NCI-H1092 (cell line): ENCODE results near the gene PPFIBP1.
"Not testable (repeated sequence)": the region's sequence is repeated elsewhere in the genome, so short reads cannot be mapped to it uniquely, and the experiment has no call there.

Experiments
- DNase-seq: peaks from one replicate; lab custom pipeline; 2025; lab: John Stamatoyannopoulos, UW

The PPFIBP1 gene

DNA sequence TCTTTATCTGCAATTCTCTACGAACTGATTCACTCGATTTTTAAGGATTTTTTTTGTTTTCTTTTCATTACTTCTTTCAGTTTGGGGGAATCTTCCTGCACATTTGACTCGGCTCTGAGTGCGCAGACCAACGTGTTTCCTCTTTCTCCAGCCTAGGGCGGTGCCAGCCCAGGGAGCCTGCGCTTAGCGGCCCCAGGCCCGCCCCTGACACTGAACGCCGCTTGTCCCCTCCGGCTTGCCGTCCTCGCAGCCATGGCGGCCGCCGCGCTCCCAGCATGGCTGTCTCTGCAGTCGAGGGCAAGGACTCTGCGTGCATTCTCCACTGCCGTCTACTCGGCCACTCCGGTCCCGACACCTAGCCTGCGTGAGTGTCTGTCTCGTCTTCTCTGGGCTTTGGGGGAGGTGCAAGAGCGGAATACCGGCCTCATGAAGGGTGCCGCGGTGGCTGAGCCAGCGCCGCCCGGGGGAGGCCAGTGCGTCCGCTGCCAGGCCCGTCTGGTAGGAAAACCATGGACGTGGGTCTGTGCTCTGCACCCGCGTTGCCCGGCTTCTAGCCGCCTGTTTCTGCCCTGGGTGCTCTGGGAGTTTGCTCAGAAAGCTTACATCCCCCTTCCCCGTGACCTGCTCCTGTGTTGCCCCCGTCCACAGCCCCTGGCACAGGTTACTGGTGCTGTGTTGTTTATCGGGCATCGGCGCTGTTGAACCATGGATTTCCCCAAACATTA, 186.7 kb downstream of the PPFIBP1 start, which contains the start of gene MRPS35:
Gene MRPS35, plus strand, starts transcription at position 241 of the 725 bp plus-strand sequence. Its CDS starts 12 bp downstream, at position 253.
- peak; percentile 74 for DNase-seq

DNA sequence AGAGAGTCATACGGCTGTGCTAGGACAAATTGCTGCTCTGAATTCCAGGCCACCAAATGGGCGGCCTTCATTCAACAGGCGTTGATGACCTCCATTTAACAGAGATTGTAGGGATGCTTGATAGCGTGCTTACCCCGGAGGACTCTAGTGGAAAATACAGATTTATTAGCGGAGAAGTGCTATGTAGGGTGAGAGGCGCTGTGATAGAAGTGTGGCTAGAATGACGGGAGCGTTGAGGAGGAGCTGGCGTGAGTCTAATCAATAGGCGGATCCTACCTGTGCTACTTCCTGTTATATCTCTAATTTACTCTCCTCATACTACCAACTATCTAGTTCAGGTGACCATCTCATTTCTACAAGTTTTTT, 187.3 kb downstream of the PPFIBP1 start:
- DNase-seq: no peak

DNA sequence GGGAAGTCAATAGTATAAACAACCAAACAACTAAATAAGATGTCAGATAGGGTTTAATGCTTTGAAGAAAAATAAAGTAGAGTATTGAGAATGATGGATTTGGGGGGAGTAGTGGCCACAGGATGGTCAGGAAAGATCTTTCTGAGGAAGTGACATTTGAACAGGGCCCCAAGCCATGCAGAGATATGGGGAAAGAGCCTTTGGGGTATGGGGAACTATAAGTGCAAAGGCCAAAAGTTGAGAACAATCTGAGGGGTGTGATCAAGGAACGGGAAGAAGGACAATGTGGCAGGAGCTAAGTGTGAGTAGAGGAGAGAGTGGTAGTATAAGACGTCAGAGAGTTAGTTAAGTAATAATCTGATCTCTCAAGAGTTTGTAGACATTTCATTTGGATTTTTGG, 188.0 kb downstream of the PPFIBP1 start:
- no peak for DNase-seq

DNA sequence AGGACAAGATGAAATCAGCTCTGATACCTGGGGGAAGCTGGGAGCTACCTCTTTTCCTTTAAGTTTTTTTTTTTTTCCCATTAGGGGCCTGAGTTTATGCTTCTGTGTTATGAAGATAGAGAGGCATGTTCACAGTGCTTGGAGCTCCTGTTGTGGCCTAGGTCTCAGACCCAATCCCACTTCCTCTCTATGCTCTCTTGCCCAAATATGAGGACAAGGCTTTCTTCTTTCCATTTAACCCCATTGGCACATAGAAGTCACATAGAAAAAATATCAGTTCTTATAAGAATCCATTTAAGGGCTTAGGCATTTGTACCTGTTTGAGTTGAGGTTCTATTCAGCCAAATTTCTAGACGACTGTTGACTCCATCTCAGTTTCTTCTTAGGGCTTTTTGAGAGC, 199.2 kb downstream of the PPFIBP1 start:
- no peak for DNase-seq

DNA sequence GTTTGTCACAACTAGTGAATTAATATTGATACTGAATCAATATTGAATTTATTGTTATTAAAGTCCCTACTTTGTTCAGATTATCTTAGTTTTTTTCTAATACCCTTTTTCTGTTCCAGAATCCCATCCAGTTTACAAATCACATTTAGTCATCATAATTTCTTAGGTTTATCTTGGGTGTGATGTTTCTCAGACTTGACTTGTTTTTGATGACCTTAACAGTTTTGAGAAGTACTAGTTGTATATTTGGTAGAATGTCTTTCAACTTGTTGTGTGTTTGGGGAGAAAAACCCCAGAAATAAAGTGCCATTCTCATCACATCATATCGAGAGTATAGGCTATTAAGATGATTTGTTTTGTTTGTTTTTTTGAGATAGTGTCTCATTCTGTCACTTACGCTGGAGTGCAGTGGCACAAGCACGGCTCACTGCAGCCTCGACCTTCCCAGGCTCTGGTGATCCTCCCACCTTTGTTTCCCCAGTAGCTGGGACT, 206.1 kb downstream of the PPFIBP1 start:
- DNase-seq: no peak

DNA sequence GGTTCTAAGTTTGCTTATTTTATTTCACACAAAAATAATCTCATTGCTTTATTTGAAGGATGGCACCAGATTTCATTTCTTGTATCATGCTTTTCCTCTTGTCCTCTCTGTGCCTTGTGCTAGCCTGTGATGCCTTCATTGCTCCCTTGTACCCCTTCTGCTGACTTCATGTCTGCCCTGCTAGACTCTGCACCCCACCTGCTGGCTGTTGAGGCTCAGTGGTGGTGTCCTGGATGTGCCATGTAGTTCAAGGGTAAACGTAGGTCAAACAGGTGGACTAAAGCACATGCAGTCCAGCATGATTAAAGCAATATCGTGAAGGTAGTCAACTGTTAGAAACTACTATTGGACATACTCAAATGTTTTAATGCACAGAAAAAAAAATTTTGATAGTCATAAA, 208.3 kb downstream of the PPFIBP1 start:
- DNase-seq: no peak

DNA sequence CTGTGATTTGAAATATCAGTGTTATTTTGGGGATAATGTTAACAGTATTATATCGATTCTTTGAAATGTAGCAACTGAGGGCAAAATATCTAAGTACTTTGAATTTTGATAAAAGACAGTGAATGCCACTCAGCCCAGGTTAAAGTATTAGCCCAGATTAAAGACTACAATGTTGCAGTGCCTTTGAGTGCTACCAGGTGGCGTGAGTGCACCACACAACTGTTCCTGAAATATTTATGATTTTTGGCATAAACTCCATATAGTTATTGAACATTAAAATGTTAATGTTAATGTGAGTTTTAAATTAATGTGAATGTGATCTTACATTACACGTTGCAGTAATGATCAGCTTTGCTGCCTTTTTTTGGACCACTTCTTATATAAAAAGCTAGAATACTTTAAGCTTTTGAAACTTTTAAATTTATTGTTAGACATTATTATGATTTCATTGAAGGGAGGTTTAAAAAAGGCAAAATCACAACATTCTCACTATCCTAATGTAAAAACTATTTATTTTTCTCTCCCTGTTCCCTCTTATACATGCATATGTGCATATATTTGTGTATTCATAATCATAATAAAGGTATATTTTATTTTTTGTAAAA, 209.1 kb downstream of the PPFIBP1 start:
- no peak for DNase-seq

DNA sequence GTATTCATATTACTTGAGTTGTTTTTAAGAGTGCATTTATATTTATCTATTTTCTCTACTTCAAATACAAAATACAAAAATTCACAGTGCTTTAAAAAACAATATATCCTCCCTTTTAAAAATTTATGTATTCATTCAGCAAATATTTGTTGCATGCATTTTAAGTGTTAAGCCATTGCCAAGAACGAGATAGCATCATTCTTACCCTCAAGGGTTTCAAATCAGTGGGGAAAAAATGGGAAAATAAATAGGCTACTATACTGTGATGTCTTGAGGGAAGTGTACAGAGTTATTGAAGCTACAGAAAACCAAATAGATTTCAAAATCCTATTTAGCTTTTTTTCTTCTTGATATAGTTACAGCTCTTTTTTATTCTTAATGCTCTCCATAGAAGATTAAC, 209.8 kb downstream of the PPFIBP1 start:
- DNase-seq: no peak

DNA sequence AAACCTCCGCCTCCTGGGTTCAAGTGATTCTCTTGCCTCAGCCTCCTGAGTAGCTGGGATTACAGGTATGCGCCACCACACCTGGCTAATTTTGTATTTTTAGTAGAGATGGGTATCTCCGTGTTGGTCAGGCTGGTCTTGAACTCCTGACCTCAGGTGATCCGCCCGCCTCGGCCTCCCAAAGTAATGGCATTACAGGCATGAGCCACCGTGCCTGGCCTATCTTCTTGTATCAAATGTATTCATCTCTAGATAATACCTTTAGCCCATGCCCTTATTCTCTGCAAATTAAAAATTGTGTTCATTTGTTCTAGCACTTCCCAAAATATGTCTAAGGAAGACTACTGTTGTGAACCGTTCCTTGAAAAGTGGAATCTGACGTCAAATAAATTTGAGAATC, 210.3 kb downstream of the PPFIBP1 start:
- not testable (repeated sequence) for DNase-seq

DNA sequence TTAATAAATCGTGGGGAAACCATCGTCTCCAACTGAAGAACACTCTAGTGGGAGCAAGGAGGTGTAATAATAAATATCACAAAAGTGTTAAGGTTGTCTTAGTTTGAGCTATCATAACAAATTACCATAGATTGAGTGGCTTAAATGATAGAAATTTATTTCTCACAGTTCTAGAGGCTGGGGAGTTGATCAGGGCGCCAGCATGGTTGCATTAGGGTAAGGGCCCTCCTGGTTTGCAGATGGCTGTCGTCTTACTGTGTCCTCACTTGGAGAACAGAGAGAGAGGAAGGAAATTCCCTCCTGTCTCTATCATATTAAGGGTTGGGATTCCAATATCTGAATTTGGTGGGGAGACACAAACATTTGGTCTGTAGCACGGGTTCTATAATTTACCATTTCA, 219.6 kb downstream of the PPFIBP1 start:
- DNase-seq: no peak
